ENCODE results near the gene DUSP14.
A peak's percentile ranks its signal among the peaks of the same experiment; 100 is the strongest.

DUSP14 gene

DNA sequence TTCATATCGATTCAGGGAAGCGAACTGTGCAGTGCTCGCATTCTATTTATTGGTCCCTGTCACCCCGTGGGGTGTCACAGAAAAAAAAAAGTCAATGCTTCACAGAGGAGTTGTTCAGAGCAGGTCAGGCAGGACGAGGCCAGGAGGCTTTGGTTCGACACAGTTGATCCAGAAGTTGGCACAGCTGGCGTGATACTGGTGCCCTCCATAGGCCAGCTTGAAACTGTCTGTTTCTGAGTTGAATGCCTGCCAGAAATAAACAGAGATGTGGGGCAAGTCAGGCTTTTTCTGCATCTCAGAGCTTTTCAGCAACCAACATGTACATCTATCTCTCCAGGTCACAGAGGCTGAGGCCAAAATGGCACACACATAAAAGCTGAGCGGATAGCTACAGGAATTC lies 29.1 kb downstream of the DUSP14 start:
- no peak for DNase-seq

DNA sequence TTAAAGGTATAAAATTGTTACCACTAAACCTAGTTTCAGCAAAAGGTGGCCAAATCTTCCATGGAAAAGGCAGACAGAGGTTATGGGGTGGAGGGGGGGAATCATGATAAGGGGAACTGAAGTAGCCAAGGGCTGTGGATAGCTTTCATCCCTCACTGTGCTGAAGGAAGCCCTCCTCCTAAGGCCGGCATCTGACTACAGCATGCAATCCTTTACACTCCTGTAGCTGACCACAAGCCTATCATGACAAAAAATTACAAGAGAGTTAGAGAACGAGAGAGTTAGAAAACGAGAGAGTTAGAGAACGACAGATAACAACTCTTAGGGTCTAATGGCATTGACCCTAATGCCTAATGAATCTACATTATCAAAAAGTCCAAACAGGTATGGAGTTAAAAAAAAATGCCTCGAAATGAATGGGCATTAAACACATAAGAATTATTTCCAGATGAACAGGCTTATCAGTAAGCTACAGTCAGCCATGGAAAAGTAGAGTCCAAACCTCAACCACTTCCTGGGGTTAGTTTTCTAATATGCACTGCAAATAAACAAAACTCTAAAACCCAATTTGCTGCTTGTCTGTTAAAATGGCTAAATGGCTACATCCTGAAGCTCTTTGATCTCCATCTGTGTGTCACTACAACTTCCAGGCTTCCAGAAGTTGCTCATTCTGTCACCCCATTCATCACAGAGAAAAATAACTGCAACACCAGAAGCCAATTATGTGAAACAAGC lies 29.7 kb downstream of the DUSP14 start:
- DNase-seq: no peak

DNA sequence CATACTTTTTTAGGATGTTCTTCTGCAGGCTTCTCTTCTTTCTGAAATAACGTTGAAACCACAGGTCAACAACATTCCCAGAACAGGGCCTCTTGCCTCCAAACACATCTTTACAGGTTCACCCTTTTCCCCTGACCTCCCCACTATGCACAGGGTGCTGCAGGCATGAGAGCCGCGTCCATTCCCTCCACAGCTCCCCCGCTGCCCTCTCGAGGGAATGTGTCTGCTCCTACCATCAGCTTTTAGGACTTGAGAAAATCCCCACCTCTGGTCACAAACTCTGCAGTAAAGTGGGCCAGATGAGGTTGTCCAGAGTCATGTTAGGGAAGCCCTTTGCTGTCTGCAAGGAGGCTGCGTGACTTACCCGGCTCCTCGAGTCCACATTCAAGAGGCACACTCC lies 30.5 kb downstream of the DUSP14 start:
- no peak for DNase-seq

DNA sequence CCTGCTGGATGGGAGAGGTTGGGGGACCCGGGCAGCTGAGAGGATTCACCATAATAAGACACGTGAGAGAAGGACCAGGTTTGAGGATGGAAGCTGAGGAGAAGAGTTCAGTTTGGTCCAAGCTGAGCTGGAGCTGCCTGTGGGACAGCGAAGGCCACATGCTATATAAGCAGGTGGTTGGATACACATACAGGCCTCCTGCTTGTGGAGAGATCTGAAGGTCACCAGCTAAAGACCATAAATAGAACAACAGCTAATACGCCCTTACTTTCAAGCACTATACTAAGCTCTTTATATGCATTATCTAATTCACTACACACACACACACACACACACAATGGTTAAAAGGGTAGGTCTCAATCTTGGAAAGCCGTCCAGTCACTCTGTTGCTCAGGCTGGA lies 32.1 kb downstream of the DUSP14 start:
- DNase-seq: no peak

DNA sequence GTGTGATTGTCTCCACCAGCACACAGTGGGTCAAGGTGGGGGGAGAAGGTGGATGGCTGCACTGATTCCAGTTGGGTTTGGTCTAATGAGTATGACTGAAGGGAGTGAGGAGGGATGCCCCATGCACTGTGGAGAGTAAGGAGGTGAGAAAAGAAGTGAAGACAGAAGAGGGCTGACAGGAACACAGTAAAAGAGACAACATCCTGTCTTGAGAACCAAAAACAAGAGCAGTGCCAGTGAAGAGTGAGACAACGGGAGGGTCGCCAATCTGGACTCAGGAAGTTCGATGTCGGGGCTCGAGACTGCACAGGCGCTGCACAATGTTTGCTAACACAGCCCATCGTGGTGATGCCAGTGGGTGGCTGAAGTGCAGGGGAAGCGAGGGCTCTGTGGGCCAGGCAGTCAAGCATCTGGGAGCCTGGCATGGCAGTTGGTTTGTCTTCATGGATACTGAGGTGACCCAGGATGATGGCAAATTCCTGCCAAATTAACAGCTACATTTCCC lies 34.1 kb downstream of the DUSP14 start:
- DNase-seq: no peak

DNA sequence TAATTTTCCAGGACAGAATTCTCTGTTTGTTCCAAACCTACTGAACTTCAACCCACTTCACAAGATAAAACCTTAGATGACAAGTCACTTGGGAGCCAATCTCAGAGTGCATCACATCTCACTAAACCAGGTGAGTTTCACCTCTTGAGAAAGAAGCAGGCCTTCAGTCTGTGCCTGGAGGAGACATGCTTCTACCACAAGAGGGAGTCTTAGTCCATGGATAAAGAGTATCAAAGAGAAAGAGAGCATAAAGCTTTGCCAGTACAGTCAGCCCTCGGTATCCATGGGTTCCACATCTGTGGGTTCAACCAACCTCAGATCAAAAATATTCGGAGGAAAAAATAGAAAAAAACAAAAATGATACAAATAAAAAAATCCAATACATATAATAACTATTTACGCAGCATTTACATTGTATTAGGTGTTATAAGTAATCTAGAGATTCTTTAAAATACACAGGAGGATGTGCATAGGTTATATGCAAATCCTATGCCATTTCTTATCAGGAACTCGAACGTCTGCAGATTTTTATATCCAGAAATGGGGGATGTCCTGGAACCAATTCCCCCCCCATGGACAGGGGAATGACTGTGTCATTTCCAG lies 37.7 kb downstream of the DUSP14 start:
- DNase-seq: peak; percentile 29 to 61

DNA sequence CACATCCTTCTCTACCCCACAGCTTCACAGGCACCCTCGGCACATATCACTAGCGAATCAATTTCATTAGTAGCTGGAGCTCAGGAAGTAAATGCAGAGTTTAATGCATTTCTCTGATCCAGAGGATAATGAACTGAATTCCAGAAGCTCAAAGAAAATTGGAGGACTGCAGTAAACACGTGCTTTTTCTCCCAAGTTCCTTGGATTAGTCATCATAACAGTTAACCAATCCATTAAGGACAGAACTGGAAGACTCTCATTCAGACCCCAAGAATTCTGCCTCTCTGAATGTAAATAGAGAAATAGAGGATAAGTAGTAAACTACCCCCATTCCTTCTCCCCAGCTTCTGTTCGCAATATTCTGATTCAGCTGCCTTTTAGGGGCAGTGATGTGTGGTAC lies 40.7 kb downstream of the DUSP14 start:
- no peak for DNase-seq

DNA sequence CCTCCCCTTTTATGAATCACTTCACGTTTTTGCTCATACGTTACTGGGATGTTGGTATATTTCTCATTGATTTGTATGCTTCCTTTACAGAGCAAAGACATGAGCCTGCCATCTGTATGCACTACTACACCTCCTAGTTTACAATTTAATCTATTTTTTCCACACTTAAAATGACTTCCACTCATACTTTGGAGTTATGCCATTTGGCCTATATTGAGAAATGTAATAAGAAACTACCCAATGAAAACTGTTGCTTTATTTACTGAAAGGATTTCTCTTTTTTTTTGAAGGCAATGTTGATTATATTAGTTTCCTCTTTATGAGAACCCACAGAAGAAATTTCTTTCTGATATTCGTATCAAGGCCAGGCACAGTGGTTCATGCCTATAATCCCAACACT lies 43.1 kb downstream of the DUSP14 start:
- DNase-seq: no peak

DNA sequence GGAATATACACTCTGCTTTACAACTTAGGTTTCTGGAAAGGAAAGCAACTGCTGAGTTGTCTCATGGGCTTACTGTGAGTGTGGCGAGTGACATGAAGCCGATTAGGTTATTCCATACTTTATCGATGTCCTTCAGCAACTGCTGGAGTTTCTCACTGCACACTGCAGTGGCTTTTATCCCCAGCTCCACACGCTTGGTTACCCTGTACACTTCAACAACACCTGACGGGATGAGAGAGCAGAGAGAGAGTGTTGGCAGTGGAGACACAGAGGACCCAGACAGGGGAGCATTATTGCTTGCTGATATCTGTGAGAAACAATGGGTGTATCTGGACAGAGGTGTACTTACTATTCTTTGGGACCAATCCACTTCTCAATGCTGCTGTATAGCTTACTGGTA lies 46.2 kb downstream of the DUSP14 start:
- DNase-seq: no peak

DNA sequence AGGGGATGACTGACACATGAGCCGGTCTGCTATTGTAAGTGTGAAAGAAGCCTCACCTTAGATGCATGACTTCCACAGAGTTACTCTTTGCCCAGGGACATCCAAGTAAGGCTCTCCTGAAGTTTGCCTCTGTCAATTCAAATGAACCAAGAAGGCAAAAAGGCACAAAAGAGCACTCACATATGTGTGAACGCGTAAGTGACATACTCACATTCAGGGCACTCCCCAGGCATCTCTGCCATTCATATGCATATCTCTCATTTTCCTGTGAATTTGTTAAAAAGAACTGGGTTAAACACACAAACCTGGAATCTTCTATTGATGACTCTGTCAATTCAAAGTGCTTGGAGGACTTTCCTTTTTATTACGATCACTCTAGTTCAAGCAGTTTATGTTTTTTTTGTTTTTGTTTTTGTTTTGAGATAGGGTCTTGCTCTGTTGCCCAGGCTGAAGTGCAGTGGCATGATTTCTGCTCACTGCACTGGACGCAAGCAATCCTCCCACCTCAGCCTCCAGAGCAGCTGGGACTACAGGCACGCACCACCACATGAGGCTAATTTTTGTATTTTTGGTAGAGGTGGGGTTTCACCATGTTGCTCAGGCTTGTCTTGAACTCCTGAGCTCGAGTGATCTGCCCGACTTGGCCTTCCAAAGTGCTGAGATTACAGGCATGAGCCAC lies 49.4 kb downstream of the DUSP14 start:
- no peak for DNase-seq

DNA sequence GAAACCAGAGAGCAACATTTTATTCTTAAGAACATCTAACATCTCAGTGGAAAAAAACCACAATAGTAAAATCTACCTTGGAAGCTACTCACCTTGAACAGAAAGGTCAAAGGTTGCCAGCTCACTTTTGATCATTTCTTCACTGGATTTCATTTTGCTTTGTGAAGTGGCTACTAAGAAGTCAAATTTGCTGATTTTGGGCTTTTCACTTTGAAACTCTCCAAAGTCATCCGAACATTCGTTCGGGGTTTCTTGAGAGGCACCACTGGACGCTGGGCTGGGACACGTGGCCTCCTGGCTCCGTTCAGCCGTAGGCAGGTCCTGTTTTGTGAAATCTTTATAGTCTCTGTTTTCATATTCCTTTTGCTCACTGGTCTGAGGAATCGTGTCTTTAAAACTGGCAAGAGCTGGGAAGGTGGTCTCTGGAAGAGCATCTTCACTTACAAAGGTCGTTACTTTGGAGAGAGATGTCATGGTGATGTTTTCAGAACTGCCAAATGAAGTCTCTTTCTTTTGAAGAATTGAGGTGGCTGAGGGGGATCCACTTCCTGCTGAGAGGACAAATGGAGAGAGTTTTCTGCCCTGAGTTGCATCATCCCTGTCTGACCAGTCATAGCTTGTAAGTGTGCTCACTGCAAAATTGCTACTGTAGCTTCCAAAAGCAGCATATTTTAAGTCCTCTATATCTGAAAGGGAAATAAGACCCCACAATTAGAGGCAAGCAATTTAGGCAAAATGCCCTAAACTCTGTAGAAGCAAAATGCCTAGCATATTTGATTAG lies 52.4 kb downstream of the DUSP14 start:
- no peak for DNase-seq

DNA sequence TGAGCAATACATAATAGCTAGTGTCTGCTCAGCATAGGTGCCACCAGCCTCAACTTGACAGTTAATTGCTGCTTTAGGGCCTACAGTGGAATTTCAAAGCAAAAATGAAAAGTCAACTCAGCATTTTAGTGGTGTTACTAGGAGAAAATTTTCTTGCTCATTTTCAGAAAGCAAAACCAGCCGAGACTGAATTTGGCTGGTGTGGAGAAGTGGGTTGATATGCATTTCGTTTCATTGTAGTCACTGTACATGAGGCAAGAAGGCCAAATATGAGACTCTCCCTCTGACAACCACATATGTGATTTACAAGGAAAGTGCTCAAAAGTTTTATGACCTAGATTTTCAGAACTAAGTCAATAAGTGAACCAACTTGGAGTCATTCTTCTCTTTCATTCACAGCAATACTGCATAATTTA lies 54.0 kb downstream of the DUSP14 start:
- DNase-seq: no peak

DNA sequence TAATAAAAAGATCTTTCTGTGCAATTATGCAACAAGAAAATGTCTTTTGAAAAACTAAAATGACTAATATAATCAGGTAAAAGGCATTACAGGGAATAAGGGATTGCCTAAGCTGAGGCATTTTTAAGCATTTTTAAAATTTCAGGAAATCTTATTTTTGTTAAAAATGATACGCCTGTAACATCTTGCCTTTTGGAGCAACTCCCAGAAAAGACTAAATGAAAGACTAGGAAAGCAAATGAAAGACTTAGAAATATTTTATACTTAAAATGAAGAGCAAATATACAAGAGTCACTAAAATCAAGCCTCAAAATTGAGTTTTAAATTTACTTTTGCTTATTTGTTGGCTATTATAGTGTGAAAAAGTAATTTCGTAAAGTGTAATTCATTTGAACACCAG lies 55.8 kb downstream of the DUSP14 start:
- DNase-seq: no peak

DNA sequence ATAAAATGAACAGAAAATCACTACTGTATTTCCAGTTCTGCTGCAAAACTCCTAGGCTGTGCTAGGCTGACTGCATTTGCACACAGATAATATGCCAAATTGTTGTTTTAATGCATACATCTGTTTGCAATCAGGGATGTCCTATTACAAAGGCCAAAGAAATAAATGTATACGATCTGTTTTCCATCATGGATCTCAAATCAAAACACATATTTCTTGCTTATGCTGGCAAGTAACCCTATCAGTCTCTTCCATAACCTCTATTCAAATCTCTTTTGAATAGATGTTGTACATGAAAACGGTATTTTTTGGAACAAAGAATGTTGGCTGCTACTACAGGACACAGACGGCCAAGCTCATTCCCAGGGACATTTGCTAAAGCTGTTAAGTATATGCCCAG lies 56.6 kb downstream of the DUSP14 start:
- DNase-seq: no peak

DNA sequence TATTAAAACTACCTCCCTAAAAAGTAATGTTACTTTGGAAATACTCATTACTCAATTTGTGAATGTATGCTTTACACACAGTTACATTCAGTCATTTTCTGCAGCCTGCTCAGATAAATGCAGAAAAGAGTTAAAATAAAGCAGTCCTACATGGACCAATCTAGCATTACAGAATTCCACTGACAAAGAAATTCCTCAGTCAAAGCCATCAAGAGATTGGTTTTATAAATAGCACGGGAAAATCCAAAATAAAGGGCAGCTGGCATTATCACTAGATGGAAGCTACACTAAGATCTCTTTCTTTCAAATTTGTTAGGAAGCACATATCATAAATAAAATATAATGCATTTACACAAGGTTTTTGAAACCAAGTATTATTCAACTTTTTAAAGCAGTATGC lies 58.3 kb downstream of the DUSP14 start:
- DNase-seq: no peak

DNA sequence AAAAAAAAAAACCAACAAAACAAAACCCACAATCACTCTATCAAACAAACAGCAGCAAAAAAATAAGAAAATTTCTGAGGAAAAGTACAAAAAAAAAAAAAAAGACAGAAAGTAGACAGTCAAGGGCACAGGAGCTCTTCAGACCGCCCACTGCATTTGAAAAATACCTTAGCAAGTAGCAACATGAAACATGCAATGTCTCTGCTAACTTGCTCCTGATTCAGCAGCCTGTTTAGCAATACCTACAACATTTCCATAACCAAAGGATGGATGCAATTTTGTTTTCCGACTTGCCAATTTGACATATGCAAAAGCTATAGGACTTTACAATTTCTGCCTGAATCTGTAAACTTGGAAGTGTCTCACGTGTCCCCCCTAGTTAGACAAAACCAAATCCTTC lies 62.1 kb downstream of the DUSP14 start:
- DNase-seq: no peak

DNA sequence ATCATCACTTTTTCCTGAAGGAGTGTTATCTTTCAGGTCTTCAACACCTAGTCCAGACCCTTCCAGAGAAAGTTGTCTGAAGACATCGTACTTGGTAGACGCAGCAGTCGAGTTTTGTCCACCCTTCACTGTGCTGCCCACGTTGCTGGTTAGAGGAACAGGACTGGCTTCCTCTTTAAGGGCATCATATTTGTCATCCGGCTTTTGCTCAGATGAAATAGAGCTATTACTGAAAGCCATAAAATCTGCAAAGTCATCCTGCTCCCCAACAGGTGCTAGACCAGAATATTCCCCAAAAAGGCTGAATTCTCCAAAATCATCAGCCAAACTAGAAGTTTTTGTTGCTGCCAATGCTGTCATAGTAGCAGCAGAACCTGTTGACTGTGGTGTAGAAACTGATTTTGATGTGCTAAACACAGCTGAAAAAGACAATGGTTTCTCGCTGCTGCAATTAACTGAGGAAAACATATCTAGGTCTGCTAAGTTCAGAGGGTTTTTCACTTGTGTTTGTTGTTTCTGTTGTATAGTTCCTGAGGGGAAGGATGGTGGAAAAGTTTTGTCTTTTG lies 63.8 kb downstream of the DUSP14 start:
- DNase-seq: no peak

DNA sequence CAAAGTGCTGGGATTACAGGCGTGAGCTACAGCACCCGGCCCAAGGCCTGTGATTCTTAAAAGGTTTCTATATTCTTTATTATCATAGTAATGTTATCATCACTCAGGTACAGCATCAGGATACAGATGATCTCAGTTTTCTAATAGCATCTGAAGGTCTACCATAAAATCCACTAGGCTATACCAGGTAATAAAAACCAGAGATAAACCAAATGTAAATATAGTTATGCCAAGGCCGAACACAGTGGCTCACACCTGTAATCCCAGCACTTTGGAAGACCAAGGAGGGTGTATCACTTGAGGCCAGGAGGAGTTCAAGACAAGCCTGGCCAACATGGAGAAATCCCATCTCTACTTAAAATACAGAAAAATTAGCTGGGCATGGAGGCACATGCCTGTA lies 65.7 kb downstream of the DUSP14 start:
- no peak for DNase-seq

DNA sequence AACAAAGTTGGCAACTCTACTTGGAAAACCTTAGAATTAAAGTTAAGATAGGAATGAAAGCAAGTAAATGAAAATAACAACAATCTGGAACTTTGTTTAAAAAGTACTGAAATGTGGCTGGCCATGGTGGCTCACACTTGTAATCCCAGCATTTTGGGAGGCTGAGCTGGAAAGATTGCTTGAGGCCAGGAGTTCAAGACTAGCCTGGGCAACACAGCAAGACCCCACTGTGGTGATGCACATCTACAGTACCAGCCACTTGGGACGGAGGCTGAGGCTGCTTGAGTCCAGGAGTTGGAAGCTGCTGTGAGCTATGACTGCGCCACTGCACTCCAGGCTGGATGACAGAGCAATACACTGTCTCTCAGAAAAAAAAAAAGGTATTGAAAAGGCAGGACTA lies 67.8 kb downstream of the DUSP14 start:
- no peak for DNase-seq

DNA sequence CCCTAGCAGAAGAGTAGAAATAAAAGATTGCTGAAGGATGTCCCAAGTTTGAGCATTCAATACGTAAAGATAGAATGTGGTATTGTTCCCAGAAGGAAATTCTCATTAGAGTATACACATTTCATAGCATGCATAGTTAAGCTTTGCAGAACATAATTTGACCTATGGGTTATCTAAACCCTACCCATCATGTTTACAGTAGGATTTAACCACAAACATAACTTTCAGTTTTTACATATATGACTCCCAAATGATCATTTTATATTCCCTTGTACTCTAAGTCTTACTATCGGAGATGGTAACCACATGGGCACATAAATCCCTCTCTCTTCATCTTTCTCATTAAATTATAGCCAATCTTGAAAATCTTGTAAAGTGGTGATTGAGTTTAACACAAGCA lies 68.6 kb downstream of the DUSP14 start:
- DNase-seq: no peak

DNA sequence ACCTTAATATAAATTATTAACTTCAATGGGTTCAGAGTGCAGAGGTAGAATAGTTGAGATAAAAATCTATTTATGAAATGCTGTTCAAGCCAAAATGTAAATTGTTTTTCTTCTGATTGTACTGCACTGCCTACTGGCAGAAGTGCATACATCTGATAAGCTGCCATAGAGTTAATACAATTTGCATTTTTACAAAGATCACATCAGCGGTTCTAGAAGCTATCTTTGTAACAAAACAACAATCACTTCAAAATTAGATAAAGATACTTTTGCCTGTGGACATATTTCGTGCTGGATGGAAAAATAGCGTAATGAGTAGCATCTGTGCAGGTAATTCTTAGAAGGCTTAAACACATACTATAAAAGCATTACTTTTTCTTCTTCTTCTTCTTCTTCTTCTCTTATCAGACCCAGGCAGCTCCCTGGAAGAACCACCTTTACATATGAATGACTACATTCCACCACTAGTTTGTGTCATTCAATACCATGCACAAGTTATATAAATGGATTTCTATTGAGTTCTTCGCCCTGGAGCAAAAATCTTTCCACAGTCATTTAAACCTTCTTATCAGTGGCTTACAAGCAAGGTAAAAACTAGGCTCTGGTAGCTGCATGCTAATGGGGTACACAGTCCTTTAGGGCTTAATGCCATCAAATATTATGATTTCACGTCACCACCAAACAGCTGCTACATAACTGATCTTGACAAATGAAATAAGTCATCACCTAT lies 72.5 kb downstream of the DUSP14 start:
- no peak for DNase-seq

All from SW 1271 (cell line).